Psoas muscle (tissue), 8 donors: ENCODE data around the gene UMAD1. TPM values are rescaled to one million over a fixed set of nuclear protein-coding genes. Genes with fewer than 3 reads are reported as not detected.

Source experiments
- ATAC-seq, 4 donors: fragments of 200-7000 bp; cut with Tn5 transposase; one replicate each; pipeline ENCODE4 v1.9.1; 2020; ENCODE audit warnings: moderate library complexity in 3 of 4, mild to moderate bottlenecking in 2 of 4
- DNase-seq, 2 donors: peaks; one replicate each; pipeline ENCODE4 v3.0.0-alpha.2; 2020
- H3K27ac ChIP-seq: fragments of 200-600 bp; one replicate; pipeline ENCODE4 v1.8.0; 2022
- H3K27me3 ChIP-seq, 3 donors: fragments of 200-600 bp in 1 of 3; one replicate each; pipeline versions ENCODE4 v1.6.1 to v1.8.0; 2013 to 2022; ENCODE audit warnings: low read length in 2 of 3, mild to moderate bottlenecking in 2 of 3, moderate library complexity in 1 of 3; ENCODE audit not compliant: insufficient read depth in 3 of 3
- H3K36me3 ChIP-seq, 2 donors: fragments of 200-600 bp in 1 of 2; one replicate each; pipeline versions ENCODE4 v1.6.1 to v1.8.0; 2013 to 2022; ENCODE audit warnings: low read depth in 1 of 2, mild to moderate bottlenecking in 1 of 2, moderate library complexity in 1 of 2; ENCODE audit not compliant: insufficient read depth in 1 of 2
- H3K4me1 ChIP-seq: fragments of 200-600 bp; one replicate; pipeline ENCODE4 v1.8.0; 2022
- H3K4me3 ChIP-seq: fragments of 200-600 bp; one replicate; pipeline ENCODE4 v1.8.0; 2022; ENCODE audit warnings: mild to moderate bottlenecking
- H3K9me3 ChIP-seq: fragments of 200-600 bp; one replicate; pipeline ENCODE4 v1.8.0; 2022
- WGBS, 3 donors: extraction: QIAGEN DNeasy Blood & Tissue Kit; methylation state at CpG; one replicate each; pipeline versions ENCODE4 v1.1.6 to v1.1.7; 2013; 5-methylcytosine and 5-hydroxymethylcytosine counted together
- intact Hi-C, 2 donors: fragments of 100-400 bp; cut with DNase I; formaldehyde crosslinking; loops; one replicate each; pipeline versions ENCODE4 v1.11.0 to v1.14.2; 2022
- polyA plus RNA-seq, 3 donors: library from polyadenylated mRNA; stranded (reverse); fragments of 200-250 nt; gene quantifications; one replicate each; pipeline ENCODE4 v1.2.3, GENCODE V29; 2013
- total RNA-seq, 4 donors: library from RNA; stranded (reverse); fragmentation: NEBNext Ultra II Directional in 2 of 4; extraction: Animal tissue kit (Norgen Biotek cat#: 25700) in 2 of 4; gene quantifications; one replicate each; pipeline versions ENCODE4 v1.2.1 to v1.2.4, GENCODE V29; 2021 to 2023
- TF ChIP-seq, protein P1 (sequence below): fragments of 200-600 bp; IDR thresholded peaks from one replicate; pipeline ENCODE4 v1.8.0; 2022; ENCODE audit warnings: antibody characterized with exemption
- donor health status: healthy with polysubstance abuse.
- donor health status: DM: no; HTN: no; CAD: no; lungs with moderate emphysema.
- donor health status: Bipolar disorder and iron deficiency.
- donor health status: healthy.
- donor health status: DM: yes; HTN: yes; CAD: no.
- donor health status: DM: no; HTN: no; CAD: no.
- donor health status: DM: no; HTN: no; CAD: no.
- donor health status: DM: yes; HTN: yes; CAD: no.

The UMAD1 gene
- total and polyA plus RNA-seq, 7 donors: 6.2 to 19.1 (median 12.3) TPM

DNA sequence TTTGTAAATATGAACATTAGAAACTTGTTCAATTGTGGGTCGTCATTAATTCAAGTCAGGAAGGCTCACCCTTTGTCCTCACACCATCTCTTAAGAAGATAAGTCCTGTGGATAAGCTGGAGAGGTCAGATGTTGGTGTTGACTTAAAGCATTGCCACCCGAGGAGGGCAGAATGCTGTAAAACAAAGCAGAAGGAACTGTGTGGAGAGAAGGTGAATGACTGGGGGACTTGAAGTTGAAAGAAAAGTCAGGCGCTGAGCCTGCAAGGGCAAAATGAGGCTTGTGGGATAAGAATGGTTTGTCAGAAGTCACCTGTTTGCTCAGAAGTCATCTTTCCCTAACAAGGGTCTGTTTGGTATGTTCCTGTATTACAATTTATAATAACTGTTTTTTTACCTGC, 68.7 kb downstream of the UMAD1 start:
- WGBS, 3 donors: 65 to 74% (median 71%) methylated on average over 3 of the region's 3 CpGs
- no peaks in the 10 kb centered on the region for H3K27me3 ChIP-seq
- DNase-seq (no peak), ATAC-seq (no peak)
- intact Hi-C loops: no loop called here
- H3K9me3 ChIP-seq: no peaks in the 10 kb centered on the region
- TF ChIP-seq, protein P1, sequence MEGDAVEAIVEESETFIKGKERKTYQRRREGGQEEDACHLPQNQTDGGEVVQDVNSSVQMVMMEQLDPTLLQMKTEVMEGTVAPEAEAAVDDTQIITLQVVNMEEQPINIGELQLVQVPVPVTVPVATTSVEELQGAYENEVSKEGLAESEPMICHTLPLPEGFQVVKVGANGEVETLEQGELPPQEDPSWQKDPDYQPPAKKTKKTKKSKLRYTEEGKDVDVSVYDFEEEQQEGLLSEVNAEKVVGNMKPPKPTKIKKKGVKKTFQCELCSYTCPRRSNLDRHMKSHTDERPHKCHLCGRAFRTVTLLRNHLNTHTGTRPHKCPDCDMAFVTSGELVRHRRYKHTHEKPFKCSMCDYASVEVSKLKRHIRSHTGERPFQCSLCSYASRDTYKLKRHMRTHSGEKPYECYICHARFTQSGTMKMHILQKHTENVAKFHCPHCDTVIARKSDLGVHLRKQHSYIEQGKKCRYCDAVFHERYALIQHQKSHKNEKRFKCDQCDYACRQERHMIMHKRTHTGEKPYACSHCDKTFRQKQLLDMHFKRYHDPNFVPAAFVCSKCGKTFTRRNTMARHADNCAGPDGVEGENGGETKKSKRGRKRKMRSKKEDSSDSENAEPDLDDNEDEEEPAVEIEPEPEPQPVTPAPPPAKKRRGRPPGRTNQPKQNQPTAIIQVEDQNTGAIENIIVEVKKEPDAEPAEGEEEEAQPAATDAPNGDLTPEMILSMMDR: no peak
- H3K4me1 ChIP-seq: peaks cover 29% of the 10 kb centered on the region
- no peak overlapping the region for H3K4me3 ChIP-seq
- no peak overlapping the region for H3K27ac ChIP-seq
- no peaks in the 10 kb centered on the region for H3K36me3 ChIP-seq

DNA sequence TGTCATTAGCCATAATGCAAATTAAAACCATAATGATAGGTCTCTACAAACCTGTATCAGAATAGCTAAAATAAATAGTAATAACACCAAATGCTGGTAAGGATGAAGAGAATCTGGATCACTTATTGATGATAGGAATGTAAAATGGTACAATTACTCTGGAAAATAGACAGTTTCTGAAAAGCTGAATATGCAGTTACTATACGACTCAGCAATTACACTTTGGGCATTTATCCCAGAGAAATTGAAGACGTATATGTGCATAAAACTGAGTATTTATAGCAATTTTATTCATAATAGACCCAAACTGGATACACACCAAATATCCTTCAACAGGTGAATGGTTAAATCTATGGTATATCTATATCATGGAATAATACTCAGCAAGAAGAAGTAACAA, 69.9 kb downstream of the UMAD1 start:
- Histone ChIP-seq H3K4me1 (peaks cover 26% of the 10 kb centered on the region), H3K36me3 (no peaks in the 10 kb centered on the region), H3K4me3 (no peak overlapping the region), H3K27ac (no peak overlapping the region), H3K9me3 (no peaks in the 10 kb centered on the region), H3K27me3 (no peaks in the 10 kb centered on the region)
- DNase-seq (no peak), ATAC-seq (no peak)
- 80 to 93% (median 88%) methylated on average over 2 of the region's 2 CpGs for WGBS, 3 donors
- intact Hi-C loops: no loop called here
- TF ChIP-seq, protein P1: no peak

DNA sequence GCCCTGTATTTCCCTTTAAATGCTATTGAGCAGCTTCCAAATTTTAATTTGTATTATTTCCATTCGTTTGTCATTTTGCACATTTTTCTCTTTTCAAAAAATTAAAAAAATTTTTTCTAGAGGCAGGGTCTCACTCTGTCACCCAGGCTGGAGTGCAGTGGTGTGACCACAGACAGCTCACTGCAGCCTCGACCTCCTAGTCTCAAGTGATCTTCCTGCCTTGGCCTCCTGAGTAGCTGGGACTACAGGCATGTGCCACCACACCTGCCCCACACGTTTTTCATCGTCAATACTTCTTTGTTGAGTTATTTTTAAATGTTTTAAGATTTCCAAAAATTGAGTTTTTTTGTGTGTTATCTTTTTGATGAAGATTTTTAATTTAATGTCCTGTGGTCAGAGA, 73.2 kb downstream of the UMAD1 start:
- intact Hi-C loops: no loop called here
- ATAC-seq (no peak), DNase-seq (no peak)
- Histone ChIP-seq H3K9me3 (no peaks in the 10 kb centered on the region), H3K4me3 (no peak overlapping the region), H3K27ac (no peak overlapping the region), H3K27me3 (no peaks in the 10 kb centered on the region), H3K36me3 (no peaks in the 10 kb centered on the region), H3K4me1 (no peaks in the 10 kb centered on the region)
- WGBS, 3 donors: 78 to 83% (median 82%) methylated on average over 4 of the region's 4 CpGs
- TF ChIP-seq, protein P1: no peak

DNA sequence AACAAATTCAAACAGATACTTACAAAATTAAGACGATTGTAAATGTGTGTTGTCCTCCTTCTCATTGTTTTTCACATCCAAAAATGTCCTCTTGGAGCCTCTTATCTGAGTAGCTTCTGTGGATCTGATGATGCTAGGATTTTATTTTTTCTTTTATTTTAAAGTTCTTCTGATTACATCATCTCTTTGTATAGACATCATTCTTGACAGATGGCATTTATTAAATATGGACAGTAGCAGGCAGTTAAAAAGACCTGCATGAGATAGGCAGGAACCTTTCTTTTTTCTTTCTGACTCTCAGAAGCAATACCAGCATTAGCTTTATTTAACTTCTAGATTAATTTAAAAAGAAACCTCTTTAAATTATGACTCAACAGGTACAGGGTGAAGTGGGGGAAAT, 77.9 kb downstream of the UMAD1 start, which contains the start of gene RPA3:
TSS of gene RPA3 (minus strand) at position 116 of the 400 bp plus-strand sequence. CDS start 78,189 bp downstream, outside the sequence.
- Histone ChIP-seq H3K36me3 (no peaks in the 10 kb centered on the region), H3K4me3 (no peak within 1 kb of the TSS), H3K4me1 (peaks cover 12% of the 10 kb centered on the region), H3K9me3 (no peaks in the 10 kb centered on the region), H3K27me3 (no peaks in the 10 kb centered on the region), H3K27ac (peak within 1 kb of the TSS; percentile 71)
- TF ChIP-seq, protein P1: no peak
- intact Hi-C loops: loop anchor here in 1 of 2 donors (5.0 kb wide), 1 partner anchor 36 kb away; no protein-coding TSS in a partner anchor
- 74 to 84% (median 78%) methylated on average over 1 of the region's 1 CpG for WGBS, 3 donors
- ATAC-seq: no peak
- DNase-seq: no peak

GRCh38 chr7:7719236-7719635, 78.7 kb downstream of the UMAD1 start:
- Histone ChIP-seq H3K9me3 (no peaks in the 10 kb centered on the region), H3K27me3 (no peaks in the 10 kb centered on the region), H3K4me3 (no peak overlapping the region), H3K27ac (peak overlapping the region; percentile 71), H3K36me3 (no peaks in the 10 kb centered on the region), H3K4me1 (peaks cover 12% of the 10 kb centered on the region)
- ATAC-seq (peak; percentile 97 to 99 (median 99)), DNase-seq (no peak)
- TF ChIP-seq, protein P1: no peak
- WGBS, 3 donors: 9 to 14% (median 12%) methylated on average over 2 of the region's 2 CpGs
- intact Hi-C loops: loop anchor here in 1 of 2 donors (5.0 kb wide), 1 partner anchor 37 kb away; no protein-coding TSS in a partner anchor
